ENCODE data around the gene TRIM6. TPM values are rescaled to one million over a fixed set of nuclear protein-coding genes. Genes with fewer than 3 reads are reported as not detected.
"Not testable (repeated sequence)": the region's sequence is repeated elsewhere in the genome, so short reads cannot be mapped to it uniquely, and the experiment has no call there.

Gene TRIM6
- total RNA-seq, 8 experiments from 2014 or later = 1.2 to 9.0 (median 2.1) TPM

DNA sequence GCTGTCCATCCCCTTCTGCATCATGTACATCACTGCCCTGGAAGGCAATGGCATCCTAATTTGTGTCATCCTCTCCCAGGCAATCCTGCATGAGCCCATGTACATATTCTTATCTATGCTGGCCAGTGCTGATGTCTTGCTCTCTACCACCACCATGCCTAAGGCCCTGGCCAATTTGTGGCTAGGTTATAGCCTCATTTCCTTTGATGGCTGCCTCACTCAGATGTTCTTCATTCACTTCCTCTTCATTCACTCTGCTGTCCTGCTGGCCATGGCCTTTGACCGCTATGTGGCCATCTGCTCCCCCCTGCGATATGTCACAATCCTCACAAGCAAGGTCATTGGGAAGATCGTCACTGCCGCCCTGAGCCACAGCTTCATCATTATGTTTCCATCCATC is 15.4 kb upstream of the TRIM6 start:
- in situ Hi-C loops (cut with MboI; ENCODE audit: low pct_unique_long_range_greater_than_20kb in 2 of 9, low sequenced_read_pairs in 9 of 9, unreplicated experiment in 9 of 9) = loop anchor here in 1 of 9 experiments (10.0 kb wide), 1 partner anchor 56 kb away; no protein-coding TSS in a partner anchor
- WGBS, 10 experiments = 62 to 100% (median 88%) methylated on average over 1 to 4 of the region's 4 CpGs; no CpG with 5 or more reads in 5 of the 10 experiments
- Histone ChIP-seq H3K27ac (no peak overlapping the region), H3K4me1 (replicated peaks in 1 of 2) (no peaks in the 10 kb centered on the region), H3K4me3 (no peak overlapping the region)
- no peak for ATAC-seq (replicated peaks in 6 of 8)

DNA sequence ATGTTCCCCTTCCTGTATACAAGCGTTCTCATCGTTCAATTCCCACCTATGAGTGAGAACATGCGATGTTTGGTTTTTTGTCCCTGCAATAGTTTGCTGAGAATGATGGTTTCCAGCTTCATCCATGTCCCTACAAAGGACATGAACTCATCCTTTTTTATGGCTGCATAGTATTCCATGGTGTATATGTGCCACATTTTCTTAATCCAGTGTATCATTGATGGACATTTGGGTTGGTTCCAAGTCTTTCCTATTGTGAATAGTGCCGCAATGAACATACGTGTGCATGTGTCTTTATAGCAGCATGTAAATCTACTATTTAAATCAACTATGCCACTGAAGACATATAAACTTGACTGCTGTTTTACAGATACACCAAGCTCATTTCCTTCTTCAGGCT is 12.0 kb upstream of the TRIM6 start:
- not testable (repeated sequence) for ATAC-seq (replicated peaks in 6 of 8); H3K4me1 ChIP-seq (replicated peaks in 1 of 2); H3K27ac ChIP-seq; H3K4me3 ChIP-seq
- WGBS, 10 experiments = 50 to 100% (median 83%) methylated on average over 1 to 3 of the region's 5 CpGs; no CpG with 5 or more reads in 5 of the 10 experiments
- in situ Hi-C loops (cut with MboI; ENCODE audit: low pct_unique_long_range_greater_than_20kb in 2 of 9, low sequenced_read_pairs in 9 of 9, unreplicated experiment in 9 of 9) = loop anchor here in 1 of 9 experiments (10.0 kb wide), 1 partner anchor 60 kb away; no protein-coding TSS in a partner anchor

DNA sequence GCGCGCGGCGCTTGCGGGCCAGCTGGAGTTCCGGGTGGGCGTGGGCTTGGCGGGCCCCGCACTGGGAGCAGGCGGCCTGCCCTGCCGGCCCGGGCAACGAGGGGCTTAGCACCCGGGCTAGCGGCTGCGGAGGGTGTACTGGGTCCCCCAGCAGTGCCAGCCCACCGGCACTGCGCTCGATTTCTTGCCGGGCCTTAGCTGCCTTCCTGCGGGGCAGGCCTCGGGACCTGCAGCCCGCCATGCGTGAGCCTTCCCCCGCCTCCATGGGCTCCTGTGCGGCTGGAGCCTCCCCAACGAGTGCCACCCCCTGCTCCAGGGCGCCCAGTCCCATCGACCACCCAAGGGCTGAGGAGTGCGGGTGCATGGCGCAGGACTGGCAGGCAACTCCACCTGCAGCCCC is 6.5 kb upstream of the TRIM6 start:
- not testable (repeated sequence) for H3K4me3 ChIP-seq; ATAC-seq (replicated peaks in 6 of 8); H3K4me1 ChIP-seq (replicated peaks in 1 of 2); H3K27ac ChIP-seq
- in situ Hi-C loops (cut with MboI; ENCODE audit: low pct_unique_long_range_greater_than_20kb in 2 of 9, low sequenced_read_pairs in 9 of 9, unreplicated experiment in 9 of 9) = loop anchor here in 1 of 9 experiments (10.0 kb wide), 1 partner anchor 65 kb away; no protein-coding TSS in a partner anchor
- 100% methylated on average over 1 of the region's 31 CpGs; no CpG with 5 or more reads in 9 of the 10 experiments for WGBS, 10 experiments

DNA sequence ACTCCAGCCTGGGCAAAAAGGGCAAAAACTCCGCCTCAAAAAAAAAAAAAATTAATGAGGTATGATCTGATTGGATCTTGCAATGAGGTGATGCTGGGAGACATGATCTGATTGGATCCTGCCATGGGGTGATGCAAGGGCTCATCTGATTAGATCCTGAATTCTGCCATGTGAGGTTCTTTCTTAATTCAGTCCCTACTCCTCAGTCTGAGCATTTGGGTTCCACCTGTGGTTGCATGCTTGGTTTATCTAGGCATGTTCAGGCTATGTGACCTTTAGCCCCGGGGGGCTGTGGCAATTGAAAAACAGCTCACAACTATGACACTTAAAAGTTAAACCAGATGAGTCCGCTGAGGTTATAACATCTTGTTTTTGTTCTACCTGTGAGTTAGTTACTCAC is 4.8 kb upstream of the TRIM6 start:
- Histone ChIP-seq H3K4me1 (replicated peaks in 1 of 2) (no peaks in the 10 kb centered on the region), H3K27ac (no peak overlapping the region), H3K4me3 (no peak overlapping the region)
- WGBS, 10 experiments = 29 to 100% (median 78%) methylated on average over 1 to 3 of the region's 3 CpGs; no CpG with 5 or more reads in 2 of the 10 experiments
- ATAC-seq (replicated peaks in 6 of 8) = no peak
- in situ Hi-C loops (cut with MboI; ENCODE audit: low pct_unique_long_range_greater_than_20kb in 2 of 9, low sequenced_read_pairs in 9 of 9, unreplicated experiment in 9 of 9) = no loop called here

DNA sequence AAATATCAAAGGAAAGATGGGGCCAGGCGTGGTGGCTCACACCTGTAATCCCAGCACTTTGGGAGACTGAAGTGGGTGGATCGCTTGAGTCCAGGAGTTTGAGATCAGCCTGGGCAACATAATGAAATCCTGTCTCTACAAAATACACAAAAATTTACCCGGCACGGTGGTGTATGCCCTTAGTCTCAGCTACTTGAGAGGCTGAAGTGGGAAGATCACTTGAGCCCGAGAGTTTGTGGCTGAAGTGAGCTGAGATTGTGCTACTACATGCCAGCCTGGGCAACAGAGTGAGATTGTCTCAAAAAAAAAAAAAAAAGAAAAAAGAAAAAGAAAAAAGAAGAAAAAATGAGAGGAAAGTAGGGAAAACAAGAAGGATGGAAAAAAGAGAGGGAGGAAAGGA is 3.8 kb upstream of the TRIM6 start:
- 41 to 100% (median 79%) methylated on average over 2 to 5 of the region's 5 CpGs; no CpG with 5 or more reads in 1 of the 10 experiments for WGBS, 10 experiments
- no peak overlapping the region for H3K27ac ChIP-seq
- in situ Hi-C loops (cut with MboI; ENCODE audit: low pct_unique_long_range_greater_than_20kb in 2 of 9, low sequenced_read_pairs in 9 of 9, unreplicated experiment in 9 of 9) = no loop called here
- H3K4me1 ChIP-seq (replicated peaks in 1 of 2) = peaks cover 0 to 1% of the 10 kb centered on the region in 2 donors
- ATAC-seq (replicated peaks in 6 of 8) = no peak
- H3K4me3 ChIP-seq = no peak overlapping the region

DNA sequence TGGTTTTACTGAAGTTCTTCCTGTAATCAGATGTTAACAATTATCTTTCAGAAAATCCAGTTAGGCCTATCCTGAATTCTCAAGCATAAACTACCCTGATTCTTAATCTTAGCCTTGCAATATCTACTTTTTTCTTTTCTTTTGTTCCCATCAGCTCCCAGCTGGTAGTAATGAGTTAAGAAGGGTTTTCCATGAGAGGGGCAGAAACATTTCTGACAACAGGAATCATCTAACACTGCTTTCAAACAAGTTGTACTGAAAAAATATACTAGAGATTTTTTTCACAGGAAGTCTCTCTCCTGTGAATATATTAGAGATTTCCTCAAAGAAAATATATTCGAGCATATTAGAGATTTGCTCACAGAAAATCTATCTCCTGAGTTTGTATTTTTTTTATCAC is 3.3 kb upstream of the TRIM6 start:
- in situ Hi-C loops (cut with MboI; ENCODE audit: low pct_unique_long_range_greater_than_20kb in 2 of 9, low sequenced_read_pairs in 9 of 9, unreplicated experiment in 9 of 9) = no loop called here
- no peak for ATAC-seq (replicated peaks in 6 of 8)
- H3K4me3 ChIP-seq = no peak overlapping the region
- H3K27ac ChIP-seq = no peak overlapping the region
- H3K4me1 ChIP-seq (replicated peaks in 1 of 2) = peaks cover 0 to 3% of the 10 kb centered on the region in 2 donors
- 25 to 100% (median 78%) methylated on average over 1 of the region's 1 CpG; no CpG with 5 or more reads in 2 of the 10 experiments for WGBS, 10 experiments

DNA sequence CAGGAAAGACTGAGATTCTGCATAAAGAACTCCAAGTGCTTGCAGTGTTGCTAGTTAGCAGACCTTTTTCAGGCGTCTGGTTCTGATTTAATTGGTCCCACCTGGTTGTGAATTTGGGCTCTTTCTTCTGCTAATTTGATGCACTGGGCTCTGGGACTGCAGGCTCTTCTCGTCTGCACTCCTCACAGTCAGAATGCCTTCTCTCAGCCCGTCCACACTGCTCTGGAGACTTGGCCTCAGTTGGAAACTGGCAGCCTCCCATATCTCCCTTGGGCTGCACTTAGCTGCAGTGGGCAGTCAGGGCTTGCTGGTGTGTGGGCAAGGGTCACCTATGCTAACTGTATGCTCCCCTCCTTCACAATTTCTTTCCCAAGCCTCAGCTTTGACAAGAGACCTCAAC is 1.5 kb downstream of the TRIM6 start:
- no peak for ATAC-seq (replicated peaks in 6 of 8)
- H3K27ac ChIP-seq = no peak overlapping the region
- peaks cover 0 to 3% of the 10 kb centered on the region in 2 donors for H3K4me1 ChIP-seq (replicated peaks in 1 of 2)
- H3K4me3 ChIP-seq = no peak overlapping the region
- in situ Hi-C loops (cut with MboI; ENCODE audit: low pct_unique_long_range_greater_than_20kb in 2 of 9, low sequenced_read_pairs in 9 of 9, unreplicated experiment in 9 of 9) = no loop called here
- 0 to 60% (median 43%) methylated on average over 1 to 3 of the region's 3 CpGs; no CpG with 5 or more reads in 2 of the 10 experiments for WGBS, 10 experiments

DNA sequence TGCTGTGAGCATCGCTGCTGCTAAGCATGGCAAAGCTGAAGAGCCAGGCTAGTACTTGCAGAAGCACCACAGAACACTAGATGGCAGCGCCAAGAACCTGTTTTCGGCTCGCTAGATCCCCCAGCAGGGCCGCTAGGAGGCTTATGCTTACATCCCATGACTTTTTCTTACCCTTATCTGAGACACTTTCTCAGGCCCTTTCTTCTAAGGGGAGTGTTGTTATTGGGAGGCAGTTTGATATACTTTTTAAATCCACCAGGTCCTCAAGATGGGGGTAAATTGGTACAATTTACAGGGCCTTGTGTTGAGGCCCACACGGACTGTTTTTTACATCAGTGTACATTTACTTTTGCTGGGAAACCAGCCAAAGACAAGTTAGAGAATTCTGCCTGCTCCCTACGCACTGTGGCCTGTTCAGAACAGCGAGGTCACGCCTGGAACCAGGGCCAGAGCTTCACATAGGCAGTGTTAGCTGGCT is 4.0 kb downstream of the TRIM6 start:
- ATAC-seq (replicated peaks in 6 of 8) = peak in 6 of 8 experiments; percentile 49 to 89 (median 68)
- H3K4me1 ChIP-seq (replicated peaks in 1 of 2) = peaks cover 0 to 3% of the 10 kb centered on the region in 2 donors
- in situ Hi-C loops (cut with MboI; ENCODE audit: low pct_unique_long_range_greater_than_20kb in 2 of 9, low sequenced_read_pairs in 9 of 9, unreplicated experiment in 9 of 9) = no loop called here
- H3K27ac ChIP-seq = no peak overlapping the region
- WGBS, 10 experiments = 21 to 92% (median 60%) methylated on average over 1 to 8 of the region's 9 CpGs; no CpG with 5 or more reads in 1 of the 10 experiments
- no peak overlapping the region for H3K4me3 ChIP-seq

DNA sequence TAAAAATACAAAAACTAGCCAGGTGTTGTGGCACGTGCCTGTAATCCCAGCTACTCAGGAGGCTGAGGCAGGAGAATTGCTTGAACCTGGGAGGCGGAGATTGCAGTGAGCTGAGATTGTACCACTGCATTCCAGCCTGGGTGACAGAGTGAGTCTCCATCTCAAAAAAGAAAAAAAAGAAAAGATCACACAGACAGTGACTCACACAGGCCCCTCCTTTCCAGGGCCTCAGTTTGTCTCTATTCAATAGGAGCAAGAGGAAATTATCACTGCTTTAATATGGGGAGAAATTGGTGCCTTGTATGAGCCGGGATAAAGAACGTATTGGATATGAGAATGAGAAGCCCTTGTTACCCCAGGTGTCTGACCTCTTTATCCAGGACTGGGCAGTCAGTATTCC is 6.4 kb downstream of the TRIM6 start:
- peak in 2 of 8 experiments; percentile 33 to 44 for ATAC-seq (replicated peaks in 6 of 8)
- 67 to 100% (median 90%) methylated on average over 1 to 4 of the region's 4 CpGs; no CpG with 5 or more reads in 5 of the 10 experiments for WGBS, 10 experiments
- in situ Hi-C loops (cut with MboI; ENCODE audit: low pct_unique_long_range_greater_than_20kb in 2 of 9, low sequenced_read_pairs in 9 of 9, unreplicated experiment in 9 of 9); H3K4me1 ChIP-seq (replicated peaks in 1 of 2); H3K27ac ChIP-seq; H3K4me3 ChIP-seq: not testable (repeated sequence)

DNA sequence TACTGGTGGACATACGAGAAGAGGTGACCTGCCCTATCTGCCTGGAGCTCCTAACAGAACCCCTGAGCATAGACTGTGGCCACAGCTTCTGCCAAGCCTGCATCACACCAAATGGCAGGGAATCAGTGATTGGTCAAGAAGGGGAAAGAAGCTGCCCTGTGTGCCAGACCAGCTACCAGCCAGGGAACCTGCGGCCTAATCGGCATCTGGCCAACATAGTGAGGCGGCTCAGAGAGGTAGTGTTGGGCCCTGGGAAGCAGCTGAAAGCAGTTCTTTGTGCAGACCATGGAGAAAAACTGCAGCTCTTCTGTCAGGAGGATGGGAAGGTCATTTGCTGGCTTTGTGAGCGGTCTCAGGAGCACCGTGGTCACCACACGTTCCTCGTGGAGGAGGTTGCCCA is 6.9 kb downstream of the TRIM6 start:
- in situ Hi-C loops (cut with MboI; ENCODE audit: low pct_unique_long_range_greater_than_20kb in 2 of 9, low sequenced_read_pairs in 9 of 9, unreplicated experiment in 9 of 9) = no loop called here
- WGBS, 10 experiments = 87 to 100% (median 96%) methylated on average over 2 to 8 of the region's 8 CpGs; no CpG with 5 or more reads in 3 of the 10 experiments

DNA sequence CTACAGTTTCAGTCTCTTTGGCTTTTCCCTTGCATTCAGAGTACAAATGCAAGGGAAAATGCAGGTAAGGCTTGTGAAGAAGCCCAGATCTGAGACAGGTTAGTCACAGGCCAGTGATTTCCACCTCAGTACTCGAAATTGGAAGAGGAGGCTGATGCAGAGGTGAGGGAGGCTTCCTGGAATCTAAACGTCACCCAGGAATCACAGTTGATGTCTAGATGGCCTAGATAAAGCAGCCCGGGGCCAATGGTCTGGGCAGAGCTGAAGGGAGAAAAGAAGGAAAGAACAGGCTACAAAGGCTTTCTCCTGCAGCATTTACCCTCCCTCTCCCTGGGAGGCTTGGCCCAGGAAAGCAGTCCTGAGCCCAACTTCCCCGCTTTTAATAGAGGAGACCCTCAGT is 8.5 kb downstream of the TRIM6 start:
- in situ Hi-C loops (cut with MboI; ENCODE audit: low pct_unique_long_range_greater_than_20kb in 2 of 9, low sequenced_read_pairs in 9 of 9, unreplicated experiment in 9 of 9) = no loop called here
- Histone ChIP-seq H3K27ac (no peak overlapping the region), H3K4me3 (no peak overlapping the region), H3K4me1 (replicated peaks in 1 of 2) (peaks cover 0 to 4% of the 10 kb centered on the region in 2 donors)
- 38 to 100% (median 86%) methylated on average over 1 to 3 of the region's 4 CpGs; no CpG with 5 or more reads in 4 of the 10 experiments for WGBS, 10 experiments
- no peak for ATAC-seq (replicated peaks in 6 of 8)

More for the DNA sequence above, 6.9 kb downstream of the TRIM6 start:
- no peak overlapping the region for H3K4me3 ChIP-seq
- H3K4me1 ChIP-seq (replicated peaks in 1 of 2) = no peaks in the 10 kb centered on the region
- no peak for ATAC-seq (replicated peaks in 6 of 8)
- H3K27ac ChIP-seq = no peak overlapping the region

DNA sequence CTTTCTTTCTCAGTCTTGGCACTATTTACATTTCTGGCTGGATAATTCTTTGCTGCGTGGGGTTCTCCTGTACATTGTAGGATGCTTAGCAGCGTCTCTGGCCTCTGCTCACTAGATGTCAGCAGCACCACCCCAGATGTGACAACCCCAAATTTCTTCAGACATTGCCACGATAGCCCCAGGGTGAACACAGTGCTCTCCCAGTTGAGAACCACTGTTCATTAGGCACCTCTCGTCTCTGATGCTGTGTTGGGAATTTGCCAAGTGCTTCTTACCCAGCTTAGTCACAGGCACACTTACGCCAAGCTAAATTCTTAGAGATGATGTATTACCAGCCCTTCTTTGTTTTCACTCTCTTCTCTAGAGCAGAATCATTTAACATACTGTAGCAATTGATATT is 9.4 kb downstream of the TRIM6 start:
- in situ Hi-C loops (cut with MboI; ENCODE audit: low pct_unique_long_range_greater_than_20kb in 2 of 9, low sequenced_read_pairs in 9 of 9, unreplicated experiment in 9 of 9) = no loop called here
- Histone ChIP-seq H3K4me3 (no peak overlapping the region), H3K4me1 (replicated peaks in 1 of 2) (peaks cover 0 to 4% of the 10 kb centered on the region in 2 donors), H3K27ac (no peak overlapping the region)
- peak in 1 of 8 experiments; percentile 43 for ATAC-seq (replicated peaks in 6 of 8)
- 0 to 100% (median 80%) methylated on average over 1 to 5 of the region's 5 CpGs; no CpG with 5 or more reads in 3 of the 10 experiments for WGBS, 10 experiments

DNA sequence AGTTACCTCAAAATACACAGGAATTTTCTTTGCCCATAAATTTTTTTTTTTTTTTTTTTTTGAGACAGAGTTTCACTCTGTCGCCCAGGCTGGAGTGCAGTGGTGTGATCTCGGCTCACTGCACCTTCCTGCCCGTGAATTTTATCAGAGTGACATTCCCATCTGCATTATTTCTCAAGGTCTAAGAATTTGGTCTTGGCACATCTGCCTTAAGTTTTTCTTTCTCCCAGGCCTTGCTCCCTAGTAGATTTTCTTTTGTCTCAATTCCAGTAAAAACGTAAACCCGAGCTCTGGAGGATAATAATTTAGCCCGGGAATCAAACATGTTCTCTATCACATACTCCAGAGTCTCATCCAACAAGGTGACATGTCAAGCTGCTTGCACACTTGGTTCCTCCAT is 12.4 kb downstream of the TRIM6 start:
- Histone ChIP-seq H3K4me1 (replicated peaks in 1 of 2) (peaks cover 0 to 4% of the 10 kb centered on the region in 2 donors), H3K27ac (no peak overlapping the region), H3K4me3 (no peak overlapping the region)
- in situ Hi-C loops (cut with MboI; ENCODE audit: low pct_unique_long_range_greater_than_20kb in 2 of 9, low sequenced_read_pairs in 9 of 9, unreplicated experiment in 9 of 9) = no loop called here
- no peak for ATAC-seq (replicated peaks in 6 of 8)
- WGBS, 10 experiments = 78 to 100% (median 99%) methylated on average over 1 to 6 of the region's 6 CpGs; no CpG with 5 or more reads in 2 of the 10 experiments

DNA sequence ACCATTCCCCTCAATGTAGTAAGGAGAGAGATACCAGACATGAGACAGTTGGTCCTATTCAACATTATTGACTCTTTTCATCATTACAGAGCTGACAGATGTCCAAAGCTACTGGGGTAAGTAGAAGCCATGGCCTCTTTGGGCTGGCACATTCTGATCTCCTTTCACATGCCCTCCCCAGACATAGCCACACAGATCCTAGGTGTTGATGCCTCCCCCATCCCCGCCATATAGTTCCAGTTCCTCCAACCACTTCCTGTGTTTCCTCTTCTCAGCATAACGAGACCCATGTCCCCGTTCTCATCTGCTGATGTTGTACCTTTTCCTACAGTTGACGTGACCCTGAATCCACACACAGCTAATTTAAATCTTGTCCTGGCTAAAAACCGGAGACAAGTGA is 14.0 kb downstream of the TRIM6 start:
- peaks cover 0 to 4% of the 10 kb centered on the region in 2 donors for H3K4me1 ChIP-seq (replicated peaks in 1 of 2)
- no peak overlapping the region for H3K4me3 ChIP-seq
- 76 to 94% (median 88%) methylated on average over 2 to 4 of the region's 5 CpGs; no CpG with 5 or more reads in 7 of the 10 experiments for WGBS, 10 experiments
- ATAC-seq (replicated peaks in 6 of 8) = no peak
- H3K27ac ChIP-seq = no peak overlapping the region
- in situ Hi-C loops (cut with MboI; ENCODE audit: low pct_unique_long_range_greater_than_20kb in 2 of 9, low sequenced_read_pairs in 9 of 9, unreplicated experiment in 9 of 9) = no loop called here

All from motor neuron (in vitro differentiated cells).